K562 (cell line): ENCODE data around the gene COLEC12.

ENCODE experiments used
- CHD4 ChIP-seq: fragments of 200-600 bp; sonication (generic); IDR thresholded peaks from 3 replicates; pipeline ENCODE4 v1.6.1; 2012; ENCODE audit warnings: low read depth, mild to moderate bottlenecking, mixed read lengths, low read length, inconsistent platforms; ENCODE audit not compliant: insufficient read depth, insufficient replicate concordance, poor library complexity, severe bottlenecking
- E2F5 ChIP-seq: sonication (generic); formaldehyde crosslinking; IDR thresholded peaks from 2 replicates; pipeline ENCODE4 v1.8.0; 2022; ENCODE audit warnings: mild to moderate bottlenecking, missing genetic modification reagents
- E2F8 ChIP-seq: fragments of 450-650 bp; IDR thresholded peaks from 2 replicates; pipeline ENCODE4 v1.7.1; 2018; ENCODE audit warnings: mild to moderate bottlenecking, low read depth; ENCODE audit not compliant: partially characterized antibody
- KDM2B ChIP-seq: fragments of 250-450 bp; sonication (Bioruptor Pico); IDR thresholded peaks from 2 replicates; pipeline ENCODE4 v1.8.0; 2021; ENCODE audit warnings: mild to moderate bottlenecking, moderate library complexity
- NCOA1 ChIP-seq: fragments of 450-650 bp; IDR thresholded peaks from 2 replicates; pipeline ENCODE4 v1.6.1; 2016; ENCODE audit warnings: low read depth
- NFYB ChIP-seq: IDR thresholded peaks from 2 replicates; pipeline ENCODE4 v1.6.1; 2011; ENCODE audit warnings: mild to moderate bottlenecking, moderate library complexity; ENCODE audit not compliant: insufficient read length; ENCODE audit errors: extremely low read depth
- PREB ChIP-seq: sonication (generic); formaldehyde crosslinking; IDR thresholded peaks from 2 replicates; pipeline ENCODE4 v1.8.1; 2023; ENCODE audit warnings: mild to moderate bottlenecking, missing genetic modification reagents
- RREB1 ChIP-seq: fragments of 250-450 bp; sonication (Bioruptor Pico); IDR thresholded peaks from 2 replicates; pipeline ENCODE4 v1.4.0; 2020
- SMAD4 ChIP-seq: fragments of 250-450 bp; sonication (Bioruptor Pico); conservative IDR thresholded peaks from 2 replicates; pipeline ENCODE4 v1.8.0; 2021; ENCODE audit warnings: inconsistent platforms, mild to moderate bottlenecking, moderate library complexity
- ZNF12 ChIP-seq: sonication (generic); formaldehyde crosslinking; IDR thresholded peaks from 2 replicates; pipeline ENCODE4 v1.4.0; 2020; ENCODE audit warnings: mild to moderate bottlenecking, missing genetic modification reagents

GRCh38 chr18:396556-396955 is 103.9 kb downstream of the COLEC12 start:
- TF ChIP-seq NCOA1 (no peak), RREB1 (CRISPR knock-in tag) (no peak), NFYB (no peak), E2F5 (CRISPR knock-in tag) (no peak), ZNF12 (CRISPR knock-in tag) (no peak), KDM2B (no peak), E2F8 (no peak), PREB (CRISPR knock-in tag) (no peak), CHD4 (no peak), SMAD4 (CRISPR knock-in tag) (no peak)
